GM23338 (cell line): ENCODE measurements around the gene MRPL18. TPM values are rescaled to one million over a fixed set of nuclear protein-coding genes. Genes with fewer than 3 reads are reported as not detected.

ENCODE experiments used
- ATAC-seq: fragments of 200-7000 bp; cut with Tn5 transposase; 3 replicates; pipeline ENCODE4 v1.9.1; 2020
- DNase-seq: peaks from one replicate; pipeline ENCODE4 v3.0.0-alpha.2; 2015; ENCODE audit warnings: low spot score
- H2AFZ ChIP-seq: fragments of 200-600 bp; sonication (generic); 2 replicates; pipeline ENCODE4 v1.8.0; 2016; ENCODE audit warnings: antibody characterized with exemption, mild to moderate bottlenecking, moderate library complexity
- H3F3A ChIP-seq: fragments of 200-600 bp; sonication (generic); replicated peaks from 2 replicates; pipeline ENCODE4 v1.8.0; 2017; ENCODE audit warnings: antibody characterized with exemption, mixed run types, low read depth
- H3K27ac ChIP-seq: fragments of 200-600 bp; sonication (generic); 2 replicates; pipeline ENCODE4 v1.6.1; 2016; ENCODE audit warnings: low read depth
- H3K27me3 ChIP-seq: fragments of 200-600 bp; sonication (generic); 2 replicates; pipeline ENCODE4 v1.8.0; 2016; ENCODE audit warnings: mild to moderate bottlenecking, mixed run types, moderate library complexity; ENCODE audit not compliant: insufficient read depth
- H3K36me3 ChIP-seq: fragments of 200-600 bp; sonication (generic); 2 replicates; pipeline ENCODE4 v1.8.0; 2016; ENCODE audit warnings: mild to moderate bottlenecking; ENCODE audit not compliant: insufficient read depth
- H3K4me1 ChIP-seq: fragments of 200-600 bp; sonication (generic); 2 replicates; pipeline ENCODE4 v1.8.0; 2016; ENCODE audit warnings: mild to moderate bottlenecking, moderate library complexity; ENCODE audit not compliant: insufficient read depth
- H3K4me2 ChIP-seq: fragments of 200-600 bp; sonication (generic); 2 replicates; pipeline ENCODE4 v1.7.1; 2017; ENCODE audit warnings: mixed run types
- H3K4me3 ChIP-seq: fragments of 200-600 bp; sonication (generic); 2 replicates; pipeline ENCODE4 v1.6.1; 2016; ENCODE audit warnings: mixed run types
- H3K79me2 ChIP-seq: fragments of 200-600 bp; sonication (generic); replicated peaks from 2 replicates; pipeline ENCODE4 v1.8.0; 2017; ENCODE audit warnings: mild to moderate bottlenecking; ENCODE audit not compliant: insufficient read depth
- H3K9me2 ChIP-seq: fragments of 200-600 bp; sonication (generic); 2 replicates; pipeline ENCODE4 v1.8.0; 2017; ENCODE audit not compliant: insufficient read depth
- H4K20me1 ChIP-seq: fragments of 200-600 bp; sonication (generic); replicated peaks from 2 replicates; pipeline ENCODE4 v1.8.0; 2017; ENCODE audit warnings: mild to moderate bottlenecking; ENCODE audit not compliant: insufficient read depth
- H3K27ac Mint-ChIP-seq: 2 replicates; pipeline ENCODE4 v1.8.0; 2020; ENCODE audit warnings: inconsistent platforms, mild to moderate bottlenecking, moderate library complexity, mixed read lengths
- H3K27me3 Mint-ChIP-seq: 3 replicates; pipeline ENCODE4 v1.8.0; 2022; ENCODE audit warnings: low read depth, mild to moderate bottlenecking, moderate library complexity, mixed read lengths, inconsistent platforms; ENCODE audit not compliant: insufficient read depth, poor library complexity
- H3K36me3 Mint-ChIP-seq: 3 replicates; pipeline ENCODE4 v1.8.0; 2021; ENCODE audit warnings: low read depth, mild to moderate bottlenecking, inconsistent platforms, moderate library complexity, mixed read lengths
- H3K4me1 Mint-ChIP-seq: 3 replicates; pipeline ENCODE4 v1.8.0; 2020; ENCODE audit warnings: mild to moderate bottlenecking, inconsistent platforms, mixed read lengths
- H3K4me3 Mint-ChIP-seq: 3 replicates; pipeline ENCODE4 v1.8.0; 2021; ENCODE audit warnings: moderate library complexity, mild to moderate bottlenecking, inconsistent platforms, mixed read lengths
- H3K9me3 Mint-ChIP-seq: 3 replicates; pipeline ENCODE4 v1.8.0; 2020; ENCODE audit warnings: moderate library complexity, mild to moderate bottlenecking, inconsistent platforms, mixed read lengths
- CREB1 ChIP-seq: fragments of 250-450 bp; sonication (Bioruptor Pico); IDR thresholded peaks from 2 replicates; pipeline ENCODE4 v1.5.0; 2020; ENCODE audit warnings: low read depth, mild to moderate bottlenecking, moderate library complexity
- EZH2 ChIP-seq: fragments of 200-600 bp; sonication (generic); IDR thresholded peaks from one replicate; pipeline ENCODE4 v1.8.0; 2017; ENCODE audit warnings: antibody characterized with exemption, mild to moderate bottlenecking, low read depth; ENCODE audit not compliant: unreplicated experiment
- EZH2phosphoT487 ChIP-seq: fragments of 200-600 bp; sonication (generic); IDR thresholded peaks from one replicate; pipeline ENCODE4 v1.8.1; 2018; ENCODE audit warnings: antibody characterized with exemption; ENCODE audit not compliant: unreplicated experiment
- NANOG ChIP-seq: IDR thresholded peaks from 2 replicates; pipeline ENCODE4 v1.6.1; 2016; ENCODE audit warnings: antibody characterized with exemption, borderline replicate concordance
- POLR2AphosphoS5 ChIP-seq: IDR thresholded peaks from 2 replicates; pipeline ENCODE4 v1.6.1; 2016; ENCODE audit warnings: antibody characterized with exemption, low read depth
- ZNF331 ChIP-seq: fragments of 250-450 bp; sonication (Bioruptor Pico); IDR thresholded peaks from 2 replicates; pipeline ENCODE4 v1.5.0; 2020; ENCODE audit warnings: low read depth, mild to moderate bottlenecking, moderate library complexity
- polyA plus RNA-seq: library from polyadenylated mRNA; unstranded; fragments of >200 nt; fragmentation: Nextera tagmentation; extraction: Ambion mirVana; gene quantifications from 2 replicates; pipeline ENCODE4 v1.2.1, GENCODE V29; 2016
- total RNA-seq: library from RNA; depleted of rRNA; stranded (reverse); fragments of >200 nt; shearing (Covaris generic); gene quantifications from 2 replicates; pipeline ENCODE4 v1.2.3, GENCODE V29; 2014
- TF ChIP-seq, protein P1 (sequence below): IDR thresholded peaks from 2 replicates; pipeline ENCODE4 v1.6.1; 2016; ENCODE audit warnings: antibody characterized with exemption
- TF ChIP-seq, protein P2 (sequence below), 2 experiments: fragments of 200-600 bp in 1 of 2; sonication (generic) in 1 of 2; conservative IDR thresholded peaks; 2 replicates each; pipeline versions ENCODE4 v1.5.1 to v1.6.1; 2016 to 2017; ENCODE audit warnings: antibody characterized with exemption in 2 of 2, low read depth in 2 of 2, mild to moderate bottlenecking in 2 of 2, moderate library complexity in 1 of 2

Gene MRPL18
- total and polyA plus RNA-seq, 2 experiments from 2014 or later = 91.4 to 228 TPM

DNA sequence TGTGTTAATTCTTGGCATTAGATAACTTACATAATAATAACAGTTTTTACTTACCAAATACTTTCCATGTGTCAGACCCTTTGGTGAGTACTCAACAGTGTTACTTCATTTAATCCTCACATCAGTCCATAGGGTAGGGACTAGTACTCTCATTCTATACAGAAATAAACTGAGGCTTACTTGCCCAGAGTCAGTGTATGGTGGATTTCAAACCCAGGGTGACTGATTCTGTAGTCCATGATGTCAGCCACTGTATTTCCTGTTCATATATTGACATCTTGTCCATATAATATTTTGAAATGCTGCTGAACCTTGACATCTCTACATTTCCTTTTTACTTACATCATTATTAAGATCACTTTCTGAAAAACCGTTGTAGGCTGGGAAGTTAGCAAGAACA, 7.3 kb downstream of the MRPL18 start (continued):
- TF ChIP-seq POLR2AphosphoS5 (no peak), CREB1 (CRISPR knock-in tag) (no peak), NANOG (no peak), EZH2phosphoT487 (no peak), ZNF331 (CRISPR knock-in tag) (no peak), EZH2 (no peak)
- TF ChIP-seq, protein P1, sequence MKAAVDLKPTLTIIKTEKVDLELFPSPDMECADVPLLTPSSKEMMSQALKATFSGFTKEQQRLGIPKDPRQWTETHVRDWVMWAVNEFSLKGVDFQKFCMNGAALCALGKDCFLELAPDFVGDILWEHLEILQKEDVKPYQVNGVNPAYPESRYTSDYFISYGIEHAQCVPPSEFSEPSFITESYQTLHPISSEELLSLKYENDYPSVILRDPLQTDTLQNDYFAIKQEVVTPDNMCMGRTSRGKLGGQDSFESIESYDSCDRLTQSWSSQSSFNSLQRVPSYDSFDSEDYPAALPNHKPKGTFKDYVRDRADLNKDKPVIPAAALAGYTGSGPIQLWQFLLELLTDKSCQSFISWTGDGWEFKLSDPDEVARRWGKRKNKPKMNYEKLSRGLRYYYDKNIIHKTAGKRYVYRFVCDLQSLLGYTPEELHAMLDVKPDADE = no peak
- TF ChIP-seq, protein P2, sequence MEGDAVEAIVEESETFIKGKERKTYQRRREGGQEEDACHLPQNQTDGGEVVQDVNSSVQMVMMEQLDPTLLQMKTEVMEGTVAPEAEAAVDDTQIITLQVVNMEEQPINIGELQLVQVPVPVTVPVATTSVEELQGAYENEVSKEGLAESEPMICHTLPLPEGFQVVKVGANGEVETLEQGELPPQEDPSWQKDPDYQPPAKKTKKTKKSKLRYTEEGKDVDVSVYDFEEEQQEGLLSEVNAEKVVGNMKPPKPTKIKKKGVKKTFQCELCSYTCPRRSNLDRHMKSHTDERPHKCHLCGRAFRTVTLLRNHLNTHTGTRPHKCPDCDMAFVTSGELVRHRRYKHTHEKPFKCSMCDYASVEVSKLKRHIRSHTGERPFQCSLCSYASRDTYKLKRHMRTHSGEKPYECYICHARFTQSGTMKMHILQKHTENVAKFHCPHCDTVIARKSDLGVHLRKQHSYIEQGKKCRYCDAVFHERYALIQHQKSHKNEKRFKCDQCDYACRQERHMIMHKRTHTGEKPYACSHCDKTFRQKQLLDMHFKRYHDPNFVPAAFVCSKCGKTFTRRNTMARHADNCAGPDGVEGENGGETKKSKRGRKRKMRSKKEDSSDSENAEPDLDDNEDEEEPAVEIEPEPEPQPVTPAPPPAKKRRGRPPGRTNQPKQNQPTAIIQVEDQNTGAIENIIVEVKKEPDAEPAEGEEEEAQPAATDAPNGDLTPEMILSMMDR (conservative IDR thresholded peaks at IDR 0.05; ENCODE audit: low read depth in 2 of 2) = no peak

DNA sequence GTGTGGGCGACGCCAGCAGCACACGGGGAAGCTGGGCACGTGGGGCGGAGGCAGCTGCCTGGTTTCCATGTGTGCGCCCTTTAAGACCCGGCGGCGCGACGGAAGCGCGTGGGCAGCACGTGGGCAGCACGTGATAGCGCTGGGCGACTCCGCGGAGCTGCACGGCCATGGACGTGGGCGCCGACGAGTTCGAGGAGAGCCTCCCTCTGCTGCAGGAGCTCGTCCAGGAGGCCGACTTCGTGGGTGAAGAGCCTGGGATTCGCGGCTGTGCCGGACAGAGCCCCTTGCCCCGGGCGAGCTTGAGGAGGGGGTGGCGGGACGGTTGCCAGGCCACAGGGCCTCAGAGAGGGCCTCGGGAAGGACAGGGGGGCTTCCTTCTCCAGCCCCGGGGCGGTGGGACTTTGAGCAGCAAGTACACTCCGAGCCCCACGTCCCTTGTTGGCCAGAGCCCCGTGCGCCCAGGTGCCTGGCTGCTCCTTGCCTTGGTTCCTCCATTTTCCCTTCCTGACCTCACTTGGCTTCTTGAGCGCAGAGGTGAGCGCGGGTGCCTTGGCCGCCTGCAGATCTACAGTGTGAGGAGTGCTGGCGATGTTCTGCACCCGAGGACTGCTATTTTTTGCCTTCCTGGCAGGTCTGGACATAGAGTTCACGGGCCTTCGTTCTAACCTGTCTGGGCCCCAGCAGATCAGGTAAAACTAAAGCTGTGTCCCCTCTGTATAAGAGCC, 10.0 kb downstream of the MRPL18 start, which contains the start of gene PNLDC1:
Gene PNLDC1 (plus strand): TSS at position 136 of the 725 bp plus-strand sequence. CDS start 32 bp downstream, at position 168.
- H3K9me3 Mint-ChIP-seq = no peaks in the 10 kb centered on the region
- peak; percentile 59 for ATAC-seq
- peak; percentile 25 for DNase-seq

GRCh38 chr6:159801935-159802334, 11.7 kb downstream of the MRPL18 start:
- Histone ChIP-seq H3K79me2 (no peaks in the 10 kb centered on the region; the same call in 1 of the 2 replicates), H3K4me1 (no peaks in the 10 kb centered on the region), H3K4me2 (no peak overlapping the region), H3K4me3 (no peak overlapping the region), H3K9me2 (no peaks in the 10 kb centered on the region), H3F3A (0 out of 2 replicates have a peak, but pooled peaks cover 10% of the 10 kb centered on the region), H3K27ac (no peak overlapping the region; the same call in 1 of the 2 replicates), H2AFZ (no peak overlapping the region), H4K20me1 (no peaks in the 10 kb centered on the region), H3K27me3 (no peaks in the 10 kb centered on the region), H3K36me3 (peaks cover 17% of the 10 kb centered on the region)
- Mint-ChIP-seq H3K27me3 (peaks cover 9% of the 10 kb centered on the region), H3K4me3 (no peak overlapping the region), H3K36me3 (peaks cover 22% of the 10 kb centered on the region), H3K9me3 (no peaks in the 10 kb centered on the region), H3K27ac (no peak overlapping the region), H3K4me1 (0 out of 3 replicates have a peak, but pooled peaks cover 2% of the 10 kb centered on the region)
- DNase-seq = no peak
- ATAC-seq = no peak
- TF ChIP-seq POLR2AphosphoS5 = no peak
- no peak for TF ChIP-seq EZH2
- no peak for TF ChIP-seq NANOG

More for the DNA sequence above, 10.0 kb downstream of the MRPL18 start, which contains the start of gene PNLDC1:
- H3K4me3 Mint-ChIP-seq = no peak within 1 kb of the TSS
- Histone ChIP-seq H3F3A (0 out of 2 replicates have a peak, but pooled peaks cover 10% of the 10 kb centered on the region), H3K4me2 (no peak within 1 kb of the TSS), H2AFZ (no peak within 1 kb of the TSS), H3K27me3 (no peaks in the 10 kb centered on the region), H3K4me1 (no peaks in the 10 kb centered on the region), H3K79me2 (peaks cover 9% of the 10 kb centered on the region; the same call in 1 of the 2 replicates), H3K27ac (no peak within 1 kb of the TSS), H3K4me3 (no peak within 1 kb of the TSS), H3K36me3 (peaks cover 22% of the 10 kb centered on the region), H4K20me1 (no peaks in the 10 kb centered on the region), H3K9me2 (no peaks in the 10 kb centered on the region)
- 0 out of 3 replicates have a peak, but pooled peaks cover 2% of the 10 kb centered on the region for H3K4me1 Mint-ChIP-seq
- no peak for TF ChIP-seq NANOG
- H3K27me3 Mint-ChIP-seq = peaks cover 9% of the 10 kb centered on the region
- H3K27ac Mint-ChIP-seq = peak within 1 kb of the TSS; percentile 92
- peaks cover 24% of the 10 kb centered on the region for H3K36me3 Mint-ChIP-seq
